22Rv1 (cell line): Measurements from ENCODE around the gene CHKB.

ENCODE experiments used
- ZFX ChIP-seq: fragments of 450-650 bp; IDR thresholded peaks from 2 replicates; pipeline ENCODE4 v1.6.1; 2017; ENCODE audit warnings: antibody characterized with exemption, borderline replicate concordance
- TF ChIP-seq, protein P1 (sequence below): fragments of 450-650 bp; IDR thresholded peaks from 2 replicates; pipeline ENCODE4 v1.5.1; 2017; ENCODE audit warnings: mild to moderate bottlenecking

DNA sequence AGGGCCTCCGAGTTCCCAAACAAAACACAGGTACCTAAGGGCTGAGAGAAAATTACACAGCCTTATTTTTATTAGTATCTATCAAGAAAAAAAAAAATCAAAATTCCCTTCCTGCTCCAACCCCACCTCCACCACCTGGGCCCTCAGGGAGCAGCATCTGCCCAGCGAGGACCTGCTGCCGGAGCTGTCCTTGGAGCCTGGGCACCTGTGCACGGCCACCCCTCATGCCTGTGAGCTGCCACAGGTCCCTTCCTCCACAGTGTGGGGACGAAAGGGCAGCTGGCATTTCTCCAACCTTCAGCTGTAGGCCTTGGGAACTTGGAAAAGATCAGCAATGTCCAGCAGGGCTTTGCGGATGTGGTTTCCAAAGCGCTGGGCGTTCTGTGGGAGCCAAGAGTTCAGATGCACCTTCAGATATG, 13.6 kb downstream of the CHKB start:
- TF ChIP-seq, protein P1, sequence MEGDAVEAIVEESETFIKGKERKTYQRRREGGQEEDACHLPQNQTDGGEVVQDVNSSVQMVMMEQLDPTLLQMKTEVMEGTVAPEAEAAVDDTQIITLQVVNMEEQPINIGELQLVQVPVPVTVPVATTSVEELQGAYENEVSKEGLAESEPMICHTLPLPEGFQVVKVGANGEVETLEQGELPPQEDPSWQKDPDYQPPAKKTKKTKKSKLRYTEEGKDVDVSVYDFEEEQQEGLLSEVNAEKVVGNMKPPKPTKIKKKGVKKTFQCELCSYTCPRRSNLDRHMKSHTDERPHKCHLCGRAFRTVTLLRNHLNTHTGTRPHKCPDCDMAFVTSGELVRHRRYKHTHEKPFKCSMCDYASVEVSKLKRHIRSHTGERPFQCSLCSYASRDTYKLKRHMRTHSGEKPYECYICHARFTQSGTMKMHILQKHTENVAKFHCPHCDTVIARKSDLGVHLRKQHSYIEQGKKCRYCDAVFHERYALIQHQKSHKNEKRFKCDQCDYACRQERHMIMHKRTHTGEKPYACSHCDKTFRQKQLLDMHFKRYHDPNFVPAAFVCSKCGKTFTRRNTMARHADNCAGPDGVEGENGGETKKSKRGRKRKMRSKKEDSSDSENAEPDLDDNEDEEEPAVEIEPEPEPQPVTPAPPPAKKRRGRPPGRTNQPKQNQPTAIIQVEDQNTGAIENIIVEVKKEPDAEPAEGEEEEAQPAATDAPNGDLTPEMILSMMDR: no peak
- TF ChIP-seq ZFX: no peak
